Activated CD4-positive, alpha-beta T cell treated with anti-CD3 and anti-CD28 coated beads for 36 hours (primary cell): ENCODE results near the gene C19orf33. TPM values are rescaled to one million over a fixed set of nuclear protein-coding genes. Genes with fewer than 3 reads are reported as not detected.

Experiments
- ATAC-seq: fragments of 200-7000 bp; cut with Tn5 transposase; one replicate; pipeline ENCODE4 v1.10.0; 2021; ENCODE audit warnings: mild to moderate bottlenecking, moderate library complexity
- CTCF ChIA-PET: fragments of 350-600 bp; sonication (Branson Sonifier 250); formaldehyde crosslinking; loops from one replicate; lab custom pipeline; 2021; ENCODE audit warnings: antibody characterized with exemption; lab: Charles Lee
- POLR2A ChIA-PET: fragments of 350-600 bp; sonication (Branson Sonifier 250); formaldehyde crosslinking; loops from one replicate; lab custom pipeline; 2021; ENCODE audit warnings: antibody characterized with exemption, inconsistent platforms; lab: Charles Lee
- DNase-seq: peaks from one replicate; pipeline ENCODE4 v3.0.0-alpha.2; 2020
- H3K27ac Mint-ChIP-seq: one replicate; pipeline ENCODE4 v1.8.0; 2021; ENCODE audit warnings: mixed read lengths
- H3K27me3 Mint-ChIP-seq: one replicate; pipeline ENCODE4 v1.8.0; 2021; ENCODE audit warnings: mixed read lengths
- H3K36me3 Mint-ChIP-seq: one replicate; pipeline ENCODE4 v1.8.0; 2021; ENCODE audit warnings: low read depth, mixed read lengths
- H3K4me1 Mint-ChIP-seq: one replicate; pipeline ENCODE4 v1.8.0; 2021; ENCODE audit warnings: mixed read lengths
- H3K4me3 Mint-ChIP-seq: one replicate; pipeline ENCODE4 v1.8.0; 2021; ENCODE audit warnings: mild to moderate bottlenecking, moderate library complexity, mixed read lengths
- H3K9me3 Mint-ChIP-seq: one replicate; pipeline ENCODE4 v1.8.0; 2021; ENCODE audit warnings: low read depth, mixed read lengths
- intact Hi-C, 2 experiments: fragments of 100-400 bp; cut with DNase I in 1 of 2; cut with micrococcal nuclease in 1 of 2; formaldehyde crosslinking; loops; one replicate each; pipeline versions ENCODE4 v1.14.2 to v1.15.1; 2022 to 2024; cut with DNase I, micrococcal nuclease
- total RNA-seq, 2 experiments: library from RNA; stranded (reverse); gene quantifications; one replicate each; pipeline ENCODE4 v1.2.3, GENCODE V29; 2021

Gene C19orf33
- total RNA-seq, 2 experiments from 2014 or later: not detected

DNA sequence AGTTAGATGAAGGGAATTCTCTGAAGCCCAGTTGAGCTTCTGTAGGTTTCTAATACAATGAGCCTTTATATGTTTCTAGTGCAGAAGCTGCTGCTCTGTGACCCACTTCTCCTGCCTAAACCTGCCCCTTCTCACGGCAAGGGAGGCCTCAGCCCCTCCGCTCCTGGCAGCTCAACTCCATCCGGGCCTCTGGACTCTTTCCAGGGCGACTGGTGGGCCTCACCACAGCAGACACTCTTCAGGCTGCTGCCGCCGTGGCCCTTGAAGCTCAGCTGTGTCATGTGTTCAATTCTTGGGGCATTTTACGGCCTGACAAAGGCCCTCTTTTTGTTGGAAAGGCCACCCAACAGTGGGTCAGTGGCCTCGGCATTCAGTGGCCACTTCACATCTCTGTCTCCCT lies 10.0 kb upstream of the C19orf33 start:
- no peak for DNase-seq
- CTCF ChIA-PET: interaction anchor here (0.6 to 1.5 kb wide), 2 partner anchors 12 to 19 kb away, joined by 3 to 4 read pairs; no protein-coding TSS in a partner anchor

DNA sequence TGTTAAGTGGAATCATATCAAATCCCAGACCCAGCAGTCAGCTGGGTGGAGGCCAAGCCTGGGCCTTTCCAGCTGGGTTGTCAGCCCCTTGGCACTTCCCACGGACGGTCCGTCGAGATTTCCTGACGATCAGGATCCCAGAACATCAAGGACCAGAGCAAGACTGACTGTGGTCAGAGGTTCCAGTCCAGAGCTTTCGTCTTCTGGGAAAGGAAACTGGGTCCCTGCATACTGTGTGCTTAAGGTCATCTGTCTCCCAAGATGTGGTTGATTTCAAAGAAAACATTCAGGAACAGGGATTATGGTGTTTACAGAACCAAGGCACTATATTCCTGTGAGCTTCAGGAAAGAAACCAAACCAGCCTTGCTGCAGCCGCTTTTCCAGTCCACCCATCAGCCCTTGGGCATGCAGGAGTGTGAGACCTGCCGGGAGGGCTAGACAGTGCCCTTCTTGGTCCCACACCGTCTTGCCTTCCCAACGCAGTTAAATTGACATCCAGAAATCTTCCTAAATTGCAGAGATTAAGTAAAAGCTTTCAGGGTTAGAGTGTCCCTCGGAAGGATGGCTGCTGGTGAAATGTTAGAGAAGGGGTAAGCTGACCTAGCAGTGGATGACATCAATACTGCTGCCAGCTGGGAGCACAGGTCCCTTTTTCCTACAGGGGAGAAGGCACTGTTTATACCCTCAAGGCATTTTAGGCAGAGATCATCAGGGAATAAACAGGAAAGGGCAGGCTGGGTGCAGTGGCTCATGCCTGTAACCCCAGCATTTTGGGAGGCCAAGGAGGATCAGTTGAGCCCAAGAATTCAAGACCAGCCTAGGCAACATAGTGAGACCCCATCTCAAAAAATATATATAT lies 5.0 kb upstream of the C19orf33 start:
- intact Hi-C loops: no loop called here
- DNase-seq (no peak), ATAC-seq (no peak)
- POLR2A ChIA-PET: interaction anchor here (0.6 kb wide), 2 partner anchors 271 to 730 kb away, joined by 3 read pairs; no protein-coding TSS in a partner anchor
- H3K4me1 Mint-ChIP-seq: no peaks in the 10 kb centered on the region
- peaks cover 3% of the 10 kb centered on the region for H3K36me3 Mint-ChIP-seq
- H3K9me3 Mint-ChIP-seq: no peaks in the 10 kb centered on the region
- CTCF ChIA-PET: interaction anchor here (0.5 kb wide), 1 partner anchor 1295 kb away, joined by 3 read pairs; no protein-coding TSS in a partner anchor
- no peaks in the 10 kb centered on the region for H3K27me3 Mint-ChIP-seq
- no peak overlapping the region for H3K4me3 Mint-ChIP-seq
- H3K27ac Mint-ChIP-seq: no peak overlapping the region

More for the DNA sequence above, 10.0 kb upstream of the C19orf33 start:
- H3K27me3 Mint-ChIP-seq: no peaks in the 10 kb centered on the region
- POLR2A ChIA-PET: no interaction called here
- H3K27ac Mint-ChIP-seq: no peak overlapping the region
- no peak for ATAC-seq
- intact Hi-C loops: no loop called here
- H3K36me3 Mint-ChIP-seq: peaks cover 9% of the 10 kb centered on the region
- H3K9me3 Mint-ChIP-seq: no peaks in the 10 kb centered on the region
- H3K4me3 Mint-ChIP-seq: no peak overlapping the region
- no peaks in the 10 kb centered on the region for H3K4me1 Mint-ChIP-seq

DNA sequence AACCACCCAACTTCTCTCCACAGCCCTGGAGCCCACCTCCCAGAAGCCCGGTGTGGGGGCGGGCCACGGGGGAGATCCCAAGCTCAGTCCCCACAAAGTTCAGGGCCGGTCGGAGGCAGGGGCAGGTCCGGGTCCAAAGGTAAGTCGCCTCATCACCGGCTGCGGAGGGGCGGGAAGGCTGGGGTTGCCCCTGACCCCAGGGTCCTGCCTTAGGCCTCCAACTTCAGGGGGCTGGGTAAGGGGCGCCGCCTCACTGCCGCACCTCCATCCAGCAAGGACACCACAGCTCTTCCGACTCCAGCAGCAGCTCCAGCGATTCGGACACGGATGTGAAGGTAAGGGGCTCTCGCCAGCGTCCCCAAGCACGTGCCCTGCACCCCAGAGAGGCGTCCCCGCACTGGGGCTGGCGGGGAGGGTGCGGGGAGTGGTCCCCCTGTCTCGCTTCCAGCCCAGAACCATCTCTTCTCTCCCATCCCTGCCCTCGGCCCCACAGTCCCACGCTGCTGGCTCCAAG lies 358 bp downstream of the C19orf33 start:
- ChIA-PET POLR2A (interaction anchor here (0.5 kb wide), 1 partner anchor 1637 kb away, joined by 3 read pairs; no protein-coding TSS in a partner anchor), CTCF (interaction anchor here (0.6 kb wide), 1 partner anchor 435 kb away, joined by 5 read pairs; no protein-coding TSS in a partner anchor)
- H3K36me3 Mint-ChIP-seq: peaks cover 11% of the 10 kb centered on the region
- DNase-seq (no peak), ATAC-seq (no peak)
- no peaks in the 10 kb centered on the region for H3K4me1 Mint-ChIP-seq
- no peaks in the 10 kb centered on the region for H3K27me3 Mint-ChIP-seq
- H3K9me3 Mint-ChIP-seq: no peaks in the 10 kb centered on the region
- intact Hi-C loops: no loop called here
- no peak overlapping the region for H3K4me3 Mint-ChIP-seq
- H3K27ac Mint-ChIP-seq: no peak overlapping the region

- ATAC-seq (no peak), DNase-seq (no peak)
- intact Hi-C loops: no loop called here
- Mint-ChIP-seq H3K27me3 (no peaks in the 10 kb centered on the region), H3K36me3 (peaks cover 11% of the 10 kb centered on the region), H3K9me3 (no peaks in the 10 kb centered on the region), H3K4me3 (no peak overlapping the region), H3K4me1 (no peaks in the 10 kb centered on the region), H3K27ac (no peak overlapping the region)
- POLR2A ChIA-PET: interaction anchor here (0.5 kb wide), 1 partner anchor 1638 kb away, joined by 3 read pairs; no protein-coding TSS in a partner anchor
- CTCF ChIA-PET: no interaction called here
These were observed 897 bp downstream of the C19orf33 start for GRCh38 chr19:38304866-38305429.

- Mint-ChIP-seq H3K36me3 (peaks cover 18% of the 10 kb centered on the region), H3K27me3 (no peaks in the 10 kb centered on the region), H3K27ac (no peak overlapping the region), H3K9me3 (no peaks in the 10 kb centered on the region), H3K4me1 (no peaks in the 10 kb centered on the region), H3K4me3 (no peak overlapping the region)
- ATAC-seq (no peak), DNase-seq (no peak)
- POLR2A ChIA-PET: no interaction called here
- CTCF ChIA-PET: interaction anchor here (0.7 kb wide), 1 partner anchor 13 kb away, joined by 3 read pairs; no protein-coding TSS in a partner anchor
- intact Hi-C loops: no loop called here
These were observed 2.2 kb downstream of the C19orf33 start for GRCh38 chr19:38306236-38306635.

GRCh38 chr19:38307076-38307475 lies 3.0 kb downstream of the C19orf33 start:
- Mint-ChIP-seq H3K9me3 (no peaks in the 10 kb centered on the region), H3K27me3 (no peaks in the 10 kb centered on the region), H3K4me3 (no peak overlapping the region), H3K36me3 (peaks cover 18% of the 10 kb centered on the region), H3K4me1 (no peaks in the 10 kb centered on the region), H3K27ac (no peak overlapping the region)
- CTCF ChIA-PET: no interaction called here
- intact Hi-C loops: no loop called here
- POLR2A ChIA-PET: no interaction called here
- no peak for ATAC-seq
- no peak for DNase-seq

GRCh38 chr19:38307597-38307996 lies 3.5 kb downstream of the C19orf33 start:
- ATAC-seq (no peak), DNase-seq (no peak)
- Mint-ChIP-seq H3K9me3 (no peaks in the 10 kb centered on the region), H3K27me3 (no peaks in the 10 kb centered on the region), H3K4me1 (no peaks in the 10 kb centered on the region), H3K4me3 (no peak overlapping the region), H3K27ac (no peak overlapping the region), H3K36me3 (peaks cover 17% of the 10 kb centered on the region)
- CTCF ChIA-PET: no interaction called here
- intact Hi-C loops: no loop called here
- POLR2A ChIA-PET: no interaction called here

- Mint-ChIP-seq H3K36me3 (peaks cover 14% of the 10 kb centered on the region), H3K9me3 (no peaks in the 10 kb centered on the region), H3K27me3 (no peaks in the 10 kb centered on the region), H3K4me3 (no peak overlapping the region), H3K27ac (no peak overlapping the region), H3K4me1 (no peaks in the 10 kb centered on the region)
- ChIA-PET POLR2A (no interaction called here), CTCF (no interaction called here)
- DNase-seq (no peak), ATAC-seq (no peak)
- intact Hi-C loops: no loop called here
These were observed 4.1 kb downstream of the C19orf33 start for GRCh38 chr19:38308006-38308766.

DNA sequence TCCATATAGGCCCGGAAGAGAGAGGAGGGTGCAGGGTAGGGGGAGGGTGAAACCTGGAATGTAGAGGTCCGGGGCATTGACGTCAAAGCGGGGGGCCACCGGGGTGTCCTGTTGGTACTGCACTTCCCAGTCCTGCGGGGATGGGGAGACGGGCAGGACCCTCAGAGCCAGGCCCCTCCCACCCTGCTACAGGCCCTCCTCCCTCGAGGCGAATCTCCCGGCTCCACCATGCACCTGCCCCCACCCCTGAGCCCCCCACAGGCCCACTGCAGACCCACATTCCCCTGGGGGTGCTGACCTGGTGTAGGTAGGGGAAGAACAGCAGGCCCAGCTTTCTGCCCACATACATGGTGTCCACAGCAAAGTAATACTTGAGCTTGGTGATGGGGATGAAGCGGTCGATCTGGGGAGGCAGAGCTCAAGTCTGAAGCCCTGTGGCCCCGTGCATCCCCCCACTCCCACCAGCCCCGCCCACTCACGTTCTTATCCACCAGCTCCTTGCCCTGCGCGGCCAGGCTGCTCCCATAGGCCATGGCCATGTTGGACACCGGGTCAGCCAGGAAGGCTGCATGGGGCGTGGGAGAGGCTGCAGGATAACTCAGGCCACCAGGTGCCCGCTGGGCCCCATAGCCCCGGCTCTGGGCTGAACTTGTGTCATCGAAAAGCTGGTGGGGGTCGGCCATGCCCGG lies 5.0 kb downstream of the C19orf33 start:
- intact Hi-C loops: no loop called here
- H3K9me3 Mint-ChIP-seq: no peaks in the 10 kb centered on the region
- ATAC-seq: no peak
- no peak overlapping the region for H3K27ac Mint-ChIP-seq
- H3K4me1 Mint-ChIP-seq: peaks cover 2% of the 10 kb centered on the region
- DNase-seq: no peak
- ChIA-PET POLR2A (no interaction called here), CTCF (no interaction called here)
- no peak overlapping the region for H3K4me3 Mint-ChIP-seq
- H3K27me3 Mint-ChIP-seq: no peaks in the 10 kb centered on the region
- peaks cover 14% of the 10 kb centered on the region for H3K36me3 Mint-ChIP-seq

- intact Hi-C loops: no loop called here
- Mint-ChIP-seq H3K9me3 (no peaks in the 10 kb centered on the region), H3K27ac (no peak overlapping the region), H3K36me3 (peaks cover 14% of the 10 kb centered on the region), H3K4me1 (peaks cover 5% of the 10 kb centered on the region), H3K27me3 (no peaks in the 10 kb centered on the region), H3K4me3 (no peak overlapping the region)
- ChIA-PET CTCF (no interaction called here), POLR2A (no interaction called here)
- ATAC-seq (no peak), DNase-seq (no peak)
These were observed 5.7 kb downstream of the C19orf33 start for GRCh38 chr19:38309615-38310278.
